H1 (cell line): Measurements from ENCODE around the gene ILKAP. TPM values are rescaled to one million over a fixed set of nuclear protein-coding genes. Genes with fewer than 3 reads are reported as not detected.

ENCODE experiments used
- BACH1 ChIP-seq: IDR thresholded peaks from 2 replicates; pipeline ENCODE4 v1.6.1; 2012; ENCODE audit warnings: low read length, improper control_type of control experiment
- CHD1 ChIP-seq: IDR thresholded peaks from 2 replicates; pipeline ENCODE4 v1.6.1; 2012; ENCODE audit warnings: low read depth, low read length, improper control_type of control experiment
- E2F6 ChIP-seq: IDR thresholded peaks from 2 replicates; pipeline ENCODE4 v1.6.1; 2012; ENCODE audit warnings: inconsistent platforms
- TAF7 ChIP-seq: optimal IDR thresholded peaks from 2 replicates; pipeline ENCODE3; 2011; ENCODE audit warnings: low read depth, mild to moderate bottlenecking, inconsistent platforms, low read length, moderate library complexity, borderline replicate concordance
- polyA plus RNA-seq, 7 experiments: library from polyadenylated mRNA; depleted of rRNA in 3 of 7; stranded (reverse) in 5 of 7; unstranded in 2 of 7; fragments of >200 nt in 5 of 7; fragments of 200-250 nt in 2 of 7; gene quantifications; 1 replicate in 5 of 7; 2 replicates in 1 of 7; 4 replicates in 1 of 7; pipeline versions ENCODE4 v1.2.1 to v1.2.3, GENCODE V29; 2011 to 2013; ENCODE audit warnings: missing spikeins in 2 of 7, mixed read lengths in 2 of 7
- total RNA-seq: library from RNA; stranded (reverse); fragmentation: NEBNext Ultra II Directional; extraction: Animal tissue kit (Norgen Biotek cat#: 25700); gene quantifications from 2 replicates; pipeline ENCODE4 v1.2.1, GENCODE V29; 2021

The ILKAP gene
- total and polyA plus RNA-seq, 2 of the 8 experiments (the other 6 are each of a cell fraction or from before 2014, with no cell fraction given), result 23.5 to 33.8 TPM

DNA sequence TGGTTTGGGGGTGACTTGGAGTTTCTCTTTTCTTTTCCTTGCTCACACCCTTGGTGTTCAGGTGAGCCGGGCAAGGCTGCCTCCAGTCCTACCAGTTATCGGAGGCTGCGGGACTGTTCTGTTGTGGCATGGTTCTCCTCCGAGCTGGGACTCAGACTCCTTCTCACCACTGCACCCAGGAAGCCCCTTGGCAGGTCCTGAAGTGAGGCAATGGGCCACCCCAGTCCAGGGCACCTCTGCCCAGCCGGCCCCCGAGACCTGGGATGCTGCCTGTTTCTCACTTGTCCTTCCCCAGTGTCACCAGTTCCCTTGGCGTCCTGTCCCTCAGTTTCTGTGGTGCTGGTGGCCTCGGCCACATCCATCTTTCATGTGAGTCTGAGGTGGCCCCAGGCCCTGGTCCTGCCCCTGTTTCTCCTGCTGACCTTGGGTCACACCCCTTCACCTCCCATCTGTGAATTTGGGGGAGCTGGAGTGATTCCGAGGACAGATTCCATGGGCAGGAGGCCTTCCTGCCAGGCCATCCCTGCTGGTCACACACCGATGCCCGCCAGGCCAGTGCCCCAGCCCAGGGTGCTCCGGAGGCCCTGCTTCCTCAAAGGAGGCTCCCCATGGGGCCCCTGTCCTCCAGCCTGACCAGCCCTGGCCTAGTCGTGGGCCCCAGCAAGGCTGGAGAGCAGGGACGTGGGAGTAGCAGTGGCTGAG lies 71.6 kb downstream of the ILKAP start (continued):
- TF ChIP-seq E2F6, result no peak
- no peak for TF ChIP-seq CHD1
- no peak for TF ChIP-seq TAF7
- TF ChIP-seq BACH1, result no peak
